Neural progenitor cell (in vitro differentiated cells): Measurements from ENCODE around the gene MS4A3. TPM values are rescaled to one million over a fixed set of nuclear protein-coding genes. Genes with fewer than 3 reads are reported as not detected.
"Not testable (repeated sequence)": the region's sequence is repeated elsewhere in the genome, so short reads cannot be mapped to it uniquely, and the experiment has no call there.

Experiments used
- DNase-seq: peaks from one replicate; pipeline ENCODE4 v3.0.0-alpha.2; 2016; ENCODE audit warnings: low spot score
- H2AFZ ChIP-seq: fragments of 200-600 bp; sonication (generic); replicated peaks from 2 replicates; pipeline ENCODE4 v1.6.1; 2016; ENCODE audit warnings: antibody characterized with exemption
- H3F3A ChIP-seq: fragments of 200-600 bp; sonication (generic); 2 replicates; pipeline ENCODE4 v1.6.1; 2016; ENCODE audit warnings: antibody characterized with exemption, low read depth
- H3K27ac ChIP-seq: fragments of 200-600 bp; sonication (generic); 2 replicates; pipeline ENCODE4 v1.5.1; 2016; ENCODE audit warnings: mild to moderate bottlenecking
- H3K27me3 ChIP-seq: fragments of 200-600 bp; sonication (generic); 2 replicates; pipeline ENCODE4 v1.6.1; 2016; ENCODE audit warnings: mild to moderate bottlenecking, moderate library complexity
- H3K36me3 ChIP-seq: fragments of 200-600 bp; sonication (generic); 2 replicates; pipeline ENCODE4 v1.5.1; 2016
- H3K4me1 ChIP-seq: fragments of 200-600 bp; sonication (generic); 2 replicates; pipeline ENCODE4 v1.6.1; 2016; ENCODE audit warnings: mixed run types
- H3K4me2 ChIP-seq: fragments of 200-600 bp; sonication (generic); 2 replicates; pipeline ENCODE4 v1.6.1; 2016
- H3K4me3 ChIP-seq: fragments of 200-600 bp; sonication (generic); 2 replicates; pipeline ENCODE4 v1.5.1; 2016
- H3K79me2 ChIP-seq: fragments of 200-600 bp; sonication (generic); 2 replicates; pipeline ENCODE4 v1.6.1; 2016; ENCODE audit warnings: low read depth
- H3K9ac ChIP-seq: fragments of 200-600 bp; sonication (generic); 2 replicates; pipeline ENCODE4 v1.6.1; 2016
- H3K9me3 ChIP-seq: fragments of 200-600 bp; sonication (generic); 2 replicates; pipeline ENCODE4 v1.5.1; 2016; ENCODE audit warnings: low read depth
- H4K20me1 ChIP-seq: fragments of 200-600 bp; sonication (generic); 2 replicates; pipeline ENCODE4 v1.6.1; 2016; ENCODE audit warnings: low read depth
- H3K27ac Mint-ChIP-seq: 3 replicates; pipeline ENCODE4 v1.8.0; 2021; ENCODE audit warnings: mixed read lengths
- H3K27me3 Mint-ChIP-seq: 2 replicates; pipeline ENCODE4 v1.8.0; 2022; ENCODE audit warnings: low read depth, mild to moderate bottlenecking, inconsistent platforms, moderate library complexity, mixed read lengths; ENCODE audit not compliant: insufficient read depth
- H3K36me3 Mint-ChIP-seq: 3 replicates; pipeline ENCODE4 v1.8.0; 2021; ENCODE audit warnings: mixed read lengths
- H3K4me1 Mint-ChIP-seq: 3 replicates; pipeline ENCODE4 v1.8.0; 2021; ENCODE audit warnings: mixed read lengths
- H3K4me3 Mint-ChIP-seq: 3 replicates; pipeline ENCODE4 v1.8.0; 2021; ENCODE audit warnings: mild to moderate bottlenecking, moderate library complexity, mixed read lengths
- H3K9me3 Mint-ChIP-seq: 3 replicates; pipeline ENCODE4 v1.8.0; 2020; ENCODE audit warnings: mixed read lengths
- CTCF ChIP-seq: fragments of 200-600 bp; sonication (generic); IDR thresholded peaks from 2 replicates; pipeline ENCODE4 v1.5.1; 2017; ENCODE audit warnings: antibody characterized with exemption, mild to moderate bottlenecking
- EZH2 ChIP-seq: fragments of 200-600 bp; sonication (generic); IDR thresholded peaks from 2 replicates; pipeline ENCODE4 v1.6.1; 2017; ENCODE audit warnings: antibody characterized with exemption, mild to moderate bottlenecking, moderate library complexity
- EZH2phosphoT487 ChIP-seq: fragments of 200-600 bp; sonication (generic); IDR thresholded peaks from 2 replicates; pipeline ENCODE4 v1.6.1; 2017; ENCODE audit warnings: antibody characterized with exemption
- total RNA-seq: library from RNA; depleted of rRNA; stranded (reverse); fragments of >200 nt; gene quantifications from 2 replicates; pipeline ENCODE4 v1.2.3, GENCODE V29; 2015; ENCODE audit warnings: low replicate concordance

Gene MS4A3
- total RNA-seq, 1 donor from 2014 or later: not detected

- H3K27me3 Mint-ChIP-seq: no peaks in the 10 kb centered on the region
- TF ChIP-seq EZH2 (no peak), CTCF (no peak), EZH2phosphoT487 (no peak)
- Histone ChIP-seq H2AFZ (no peak overlapping the region), H3K4me3 (no peak overlapping the region), H3K9me3 (no peaks in the 10 kb centered on the region), H3K36me3 (no peaks in the 10 kb centered on the region), H3F3A (no peaks in the 10 kb centered on the region), H3K9ac (no peak overlapping the region), H3K27me3 (no peaks in the 10 kb centered on the region), H3K27ac (no peak overlapping the region), H3K4me1 (no peaks in the 10 kb centered on the region), H3K4me2 (no peak overlapping the region), H4K20me1 (no peaks in the 10 kb centered on the region), H3K79me2 (no peaks in the 10 kb centered on the region)
- no peaks in the 10 kb centered on the region for H3K9me3 Mint-ChIP-seq
- no peaks in the 10 kb centered on the region for H3K4me1 Mint-ChIP-seq
- DNase-seq: no peak
- no peak overlapping the region for H3K4me3 Mint-ChIP-seq
- H3K27ac Mint-ChIP-seq: no peak overlapping the region
- H3K36me3 Mint-ChIP-seq: no peaks in the 10 kb centered on the region
Measured at GRCh38 chr11:60065801-60066200, 9.3 kb downstream of the MS4A3 start.

- no peaks in the 10 kb centered on the region for H3K79me2 ChIP-seq
- DNase-seq: no peak
- no peak overlapping the region for H3K4me3 Mint-ChIP-seq
Measured at GRCh38 chr11:60069450-60069849, 13.0 kb downstream of the MS4A3 start.

GRCh38 chr11:60071644-60072043 is 15.2 kb downstream of the MS4A3 start:
- H2AFZ ChIP-seq: not testable (repeated sequence)

More at GRCh38 chr11:60069450-60069849, 13.0 kb downstream of the MS4A3 start:
- H3F3A ChIP-seq: no peaks in the 10 kb centered on the region
- H3K27me3 Mint-ChIP-seq: no peaks in the 10 kb centered on the region
- H4K20me1 ChIP-seq: no peaks in the 10 kb centered on the region
- H3K27ac Mint-ChIP-seq: no peak overlapping the region
- H3K9me3 Mint-ChIP-seq: no peaks in the 10 kb centered on the region
- no peaks in the 10 kb centered on the region for H3K36me3 ChIP-seq
- H2AFZ ChIP-seq: no peak overlapping the region
- H3K4me1 ChIP-seq: no peaks in the 10 kb centered on the region
- no peaks in the 10 kb centered on the region for H3K36me3 Mint-ChIP-seq
- no peak overlapping the region for H3K4me2 ChIP-seq
- H3K4me3 ChIP-seq: no peak overlapping the region
- H3K27me3 ChIP-seq: no peaks in the 10 kb centered on the region
- H3K27ac ChIP-seq: no peak overlapping the region
- H3K4me1 Mint-ChIP-seq: peaks cover 3% of the 10 kb centered on the region
- H3K9me3 ChIP-seq: no peaks in the 10 kb centered on the region
- TF ChIP-seq EZH2: no peak
- TF ChIP-seq EZH2phosphoT487: no peak
- TF ChIP-seq CTCF: no peak
- H3K9ac ChIP-seq: no peak overlapping the region

GRCh38 chr11:60077216-60077817 is 20.9 kb downstream of the MS4A3 start:
- H3K9ac ChIP-seq: no peak overlapping the region
- no peak overlapping the region for H2AFZ ChIP-seq
- TF ChIP-seq CTCF (no peak), EZH2phosphoT487 (no peak), EZH2 (no peak)
- Mint-ChIP-seq H3K36me3 (no peaks in the 10 kb centered on the region), H3K27me3 (peaks cover 2% of the 10 kb centered on the region), H3K9me3 (no peaks in the 10 kb centered on the region), H3K4me1 (no peaks in the 10 kb centered on the region), H3K27ac (no peak overlapping the region), H3K4me3 (no peak overlapping the region)
- H3K4me1 ChIP-seq: no peaks in the 10 kb centered on the region
- H3K36me3 ChIP-seq: no peaks in the 10 kb centered on the region
- no peaks in the 10 kb centered on the region for H3F3A ChIP-seq
- H3K4me2 ChIP-seq: no peak overlapping the region
- H3K27ac ChIP-seq: no peak overlapping the region
- no peak overlapping the region for H3K4me3 ChIP-seq
- H3K27me3 ChIP-seq: no peaks in the 10 kb centered on the region
- H3K9me3 ChIP-seq: no peaks in the 10 kb centered on the region
- H4K20me1 ChIP-seq: no peaks in the 10 kb centered on the region
- no peaks in the 10 kb centered on the region for H3K79me2 ChIP-seq
- DNase-seq: no peak

More at GRCh38 chr11:60071644-60072043, 15.2 kb downstream of the MS4A3 start:
- H3K36me3 Mint-ChIP-seq, H3K4me1 Mint-ChIP-seq, DNase-seq, H3K4me2 ChIP-seq, H3K27me3 ChIP-seq, H3K27ac ChIP-seq, H3K9me3 ChIP-seq, H3K9me3 Mint-ChIP-seq, H3K36me3 ChIP-seq, H3K79me2 ChIP-seq, H3K27me3 Mint-ChIP-seq, H4K20me1 ChIP-seq, H3K4me3 ChIP-seq, H3K4me1 ChIP-seq, H3F3A ChIP-seq, H3K9ac ChIP-seq, H3K27ac Mint-ChIP-seq, H3K4me3 Mint-ChIP-seq: not testable (repeated sequence)
